GM21576 (cell line): ENCODE results near the gene DNAH3.

Experiments used
- ATAC-seq: cut with Tn5 transposase; IDR thresholded peaks from one replicate; pipeline ENCODE4 v1.9.1; 2021; ENCODE audit warnings: mild to moderate bottlenecking, moderate library complexity; ENCODE audit not compliant: unreplicated experiment

DNAH3 gene

GRCh38 chr16:20916289-20916688 is 234.4 kb downstream of the DNAH3 start:
- ATAC-seq: no peak

GRCh38 chr16:20911361-20911760 is 239.3 kb downstream of the DNAH3 start:
- no peak for ATAC-seq

- no peak for ATAC-seq
Measured at GRCh38 chr16:20910781-20911321, 239.8 kb downstream of the DNAH3 start.

GRCh38 chr16:20906341-20907255 is 244.0 kb downstream of the DNAH3 start:
- no peak for ATAC-seq

- ATAC-seq: no peak
Measured at GRCh38 chr16:20905576-20905975, 245.1 kb downstream of the DNAH3 start.

- no peak for ATAC-seq
Measured at GRCh38 chr16:20904507-20905081, 246.1 kb downstream of the DNAH3 start.

- no peak for ATAC-seq
Measured at GRCh38 chr16:20903899-20904506, 246.6 kb downstream of the DNAH3 start.

GRCh38 chr16:20903116-20903898 is 247.3 kb downstream of the DNAH3 start:
- ATAC-seq: no peak

- no peak for ATAC-seq
Measured at GRCh38 chr16:20902426-20902825, 248.2 kb downstream of the DNAH3 start.

GRCh38 chr16:20901436-20902112 is 249.1 kb downstream of the DNAH3 start:
- ATAC-seq: no peak

- no peak for ATAC-seq
Measured at GRCh38 chr16:20901068-20901435, 249.6 kb downstream of the DNAH3 start.

- ATAC-seq: peak; percentile 59
Measured at GRCh38 chr16:20900299-20901067, 250.2 kb downstream of the DNAH3 start, which contains the start of the genes DCUN1D3 and LYRM1. TSS of gene DCUN1D3 (minus strand) at chr16:20900358. CDS start at chr16:20862538, 37,820 bp downstream. TSS of gene LYRM1 (plus strand) at chr16:20900771. CDS start at chr16:20915556, 14,785 bp downstream.

GRCh38 chr16:20899477-20900298 is 251.0 kb downstream of the DNAH3 start:
- no peak for ATAC-seq

- no peak for ATAC-seq
Measured at GRCh38 chr16:20899071-20899470, 251.6 kb downstream of the DNAH3 start.

GRCh38 chr16:20897922-20898321 is 252.7 kb downstream of the DNAH3 start:
- no peak for ATAC-seq

- no peak for ATAC-seq
Measured at GRCh38 chr16:20897253-20897897, 253.3 kb downstream of the DNAH3 start.

- no peak for ATAC-seq
Measured at GRCh38 chr16:20894388-20894787, 256.3 kb downstream of the DNAH3 start.
